ENCODE measurements around the gene TCF7L1.

The TCF7L1 gene

GRCh38 chr2:85356186-85356585 is 223.0 kb downstream of the TCF7L1 start:
- no peak for DNase-seq (ENCODE audit: low read depth)

DNA sequence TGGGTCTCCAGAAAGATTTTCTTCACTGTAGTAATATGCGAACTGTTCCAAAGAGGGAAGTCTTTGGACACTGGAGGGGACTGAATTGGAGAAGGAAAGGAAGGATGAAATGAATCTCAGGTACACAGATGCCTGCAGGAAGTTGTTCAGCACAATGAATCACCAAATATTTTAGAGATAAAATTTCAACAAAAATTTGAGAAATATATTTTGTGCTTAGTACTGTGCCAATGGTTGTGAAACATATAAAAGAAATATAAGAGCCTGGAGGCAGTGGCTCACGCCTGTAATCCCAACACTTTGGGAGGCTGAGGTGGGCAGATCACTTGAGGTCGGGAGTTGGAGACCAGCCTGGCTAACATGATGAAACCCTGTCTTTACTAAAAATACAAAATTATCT is 224.5 kb downstream of the TCF7L1 start:
- no peak for DNase-seq (ENCODE audit: low read depth)
